Lower lobe of right lung (tissue), 2 donors: ENCODE data around the gene LACTBL1. TPM values are rescaled to one million over a fixed set of nuclear protein-coding genes. Genes with fewer than 3 reads are reported as not detected.
A peak's percentile ranks its signal among the peaks of the same experiment; 100 is the strongest.

ENCODE experiments used
- ATAC-seq, 2 donors: fragments of 200-7000 bp; cut with Tn5 transposase; one replicate each; pipeline ENCODE4 v1.9.1; 2020 to 2022; ENCODE audit warnings: mild to moderate bottlenecking in 2 of 2, moderate library complexity in 2 of 2
- DNase-seq: peaks from one replicate; pipeline ENCODE4 v3.0.0-alpha.2; 2020
- H3K27ac ChIP-seq: fragments of 200-600 bp; one replicate; pipeline ENCODE4 v1.8.0; 2022
- H3K27me3 ChIP-seq: fragments of 200-600 bp; one replicate; pipeline ENCODE4 v1.8.0; 2022; ENCODE audit warnings: low read depth
- H3K36me3 ChIP-seq: fragments of 200-600 bp; one replicate; pipeline ENCODE4 v1.8.0; 2022; ENCODE audit warnings: mild to moderate bottlenecking
- H3K4me1 ChIP-seq: fragments of 200-600 bp; one replicate; pipeline ENCODE4 v1.8.0; 2022
- H3K4me3 ChIP-seq: fragments of 200-600 bp; one replicate; pipeline ENCODE4 v1.8.0; 2022; ENCODE audit warnings: mild to moderate bottlenecking
- H3K9me3 ChIP-seq: fragments of 200-600 bp; one replicate; pipeline ENCODE4 v1.8.0; 2022
- intact Hi-C: fragments of 100-400 bp; cut with DNase I; formaldehyde crosslinking; loops from one replicate; pipeline ENCODE4 v1.11.0; 2022
- total RNA-seq: library from RNA; stranded (reverse); fragmentation: NEBNext Ultra II Directional; extraction: Animal tissue kit (Norgen Biotek cat#: 25700); gene quantifications from one replicate; pipeline ENCODE4 v1.2.1, GENCODE V29; 2021
- TF ChIP-seq, protein P1 (sequence below): fragments of 200-600 bp; IDR thresholded peaks from one replicate; pipeline ENCODE4 v1.8.0; 2022; ENCODE audit warnings: antibody characterized with exemption, mild to moderate bottlenecking
- donor health status: DM: no; HTN: yes; CAD: no; lungs with severe emphysema.

LACTBL1 gene
- total RNA-seq, 1 donor from 2014 or later: not detected

DNA sequence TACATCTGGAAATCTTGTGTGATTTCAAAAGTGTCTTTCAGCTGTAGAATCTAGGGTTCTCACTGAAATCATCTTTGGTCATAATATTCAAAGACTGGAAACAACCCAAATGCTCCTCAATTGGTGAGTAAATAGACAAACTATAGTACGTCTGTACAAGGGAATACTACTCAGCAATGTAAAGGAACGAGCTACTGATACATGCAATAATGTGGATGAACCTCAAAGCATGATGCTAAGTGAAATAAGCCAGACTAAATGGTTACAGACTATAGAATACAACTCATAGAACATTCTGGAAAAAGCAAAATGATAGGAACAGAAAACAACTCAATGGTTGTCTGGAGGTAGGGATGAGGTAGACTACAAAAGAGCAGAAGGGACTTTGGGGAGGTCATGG is 2.6 kb downstream of the LACTBL1 start:
- Histone ChIP-seq H3K4me3 (no peak overlapping the region), H3K4me1 (no peaks in the 10 kb centered on the region), H3K36me3 (no peaks in the 10 kb centered on the region), H3K9me3 (no peaks in the 10 kb centered on the region), H3K27me3 (peaks cover 12% of the 10 kb centered on the region), H3K27ac (no peak overlapping the region)
- no peak for DNase-seq
- intact Hi-C loops: no loop called here
- no peak for ATAC-seq
- TF ChIP-seq, protein P1, sequence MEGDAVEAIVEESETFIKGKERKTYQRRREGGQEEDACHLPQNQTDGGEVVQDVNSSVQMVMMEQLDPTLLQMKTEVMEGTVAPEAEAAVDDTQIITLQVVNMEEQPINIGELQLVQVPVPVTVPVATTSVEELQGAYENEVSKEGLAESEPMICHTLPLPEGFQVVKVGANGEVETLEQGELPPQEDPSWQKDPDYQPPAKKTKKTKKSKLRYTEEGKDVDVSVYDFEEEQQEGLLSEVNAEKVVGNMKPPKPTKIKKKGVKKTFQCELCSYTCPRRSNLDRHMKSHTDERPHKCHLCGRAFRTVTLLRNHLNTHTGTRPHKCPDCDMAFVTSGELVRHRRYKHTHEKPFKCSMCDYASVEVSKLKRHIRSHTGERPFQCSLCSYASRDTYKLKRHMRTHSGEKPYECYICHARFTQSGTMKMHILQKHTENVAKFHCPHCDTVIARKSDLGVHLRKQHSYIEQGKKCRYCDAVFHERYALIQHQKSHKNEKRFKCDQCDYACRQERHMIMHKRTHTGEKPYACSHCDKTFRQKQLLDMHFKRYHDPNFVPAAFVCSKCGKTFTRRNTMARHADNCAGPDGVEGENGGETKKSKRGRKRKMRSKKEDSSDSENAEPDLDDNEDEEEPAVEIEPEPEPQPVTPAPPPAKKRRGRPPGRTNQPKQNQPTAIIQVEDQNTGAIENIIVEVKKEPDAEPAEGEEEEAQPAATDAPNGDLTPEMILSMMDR: no peak

DNA sequence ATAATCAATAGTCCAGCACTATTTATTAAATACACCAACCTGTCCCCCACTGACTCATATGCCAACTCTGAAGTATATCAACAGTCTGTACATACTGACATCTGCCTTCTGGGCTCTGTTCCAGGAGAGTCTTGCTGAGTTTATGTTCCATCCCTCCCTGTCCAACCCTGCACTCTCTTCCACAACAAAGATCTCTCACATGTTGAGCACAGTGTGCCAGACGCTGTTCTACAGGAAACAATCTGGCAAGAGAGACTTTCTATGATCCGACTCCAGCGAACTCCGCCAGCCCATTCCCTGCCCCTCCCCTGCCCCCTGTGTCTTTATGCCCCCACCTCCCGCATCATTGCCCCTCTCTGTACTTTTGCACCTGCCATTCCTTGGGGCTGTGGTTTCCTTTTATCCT is 3.4 kb downstream of the LACTBL1 start:
- no peak overlapping the region for H3K4me3 ChIP-seq
- H3K36me3 ChIP-seq: no peaks in the 10 kb centered on the region
- no peak for DNase-seq
- ATAC-seq: peak in 1 of 2 donors; percentile 18
- TF ChIP-seq, protein P1: no peak
- no peak overlapping the region for H3K27ac ChIP-seq
- no peaks in the 10 kb centered on the region for H3K4me1 ChIP-seq
- no peaks in the 10 kb centered on the region for H3K9me3 ChIP-seq
- peaks cover 12% of the 10 kb centered on the region for H3K27me3 ChIP-seq
- intact Hi-C loops: no loop called here

DNA sequence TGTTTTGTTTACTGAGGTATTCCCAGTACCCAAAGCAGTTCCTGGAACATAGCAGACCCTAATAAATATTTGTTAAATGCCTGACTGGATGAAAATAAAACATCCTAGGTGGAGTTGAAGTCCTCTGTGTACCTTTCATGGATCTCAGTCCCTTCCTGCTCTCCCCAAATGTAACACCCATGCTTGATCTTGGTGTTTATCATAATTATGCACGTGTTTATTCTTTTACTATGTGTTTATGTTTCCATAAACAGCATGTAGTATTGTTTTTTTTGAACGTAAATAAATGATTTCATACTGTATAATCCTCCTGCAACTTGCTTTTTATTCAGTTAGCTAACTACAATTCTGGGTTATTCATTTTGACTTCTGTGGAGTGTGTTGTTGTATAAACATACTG is 4.8 kb downstream of the LACTBL1 start:
- H3K4me1 ChIP-seq: no peaks in the 10 kb centered on the region
- no peaks in the 10 kb centered on the region for H3K9me3 ChIP-seq
- H3K4me3 ChIP-seq: no peak overlapping the region
- TF ChIP-seq, protein P1: no peak
- H3K27ac ChIP-seq: no peak overlapping the region
- no peaks in the 10 kb centered on the region for H3K36me3 ChIP-seq
- H3K27me3 ChIP-seq: peaks cover 16% of the 10 kb centered on the region
- ATAC-seq (no peak), DNase-seq (no peak)
- intact Hi-C loops: no loop called here

DNA sequence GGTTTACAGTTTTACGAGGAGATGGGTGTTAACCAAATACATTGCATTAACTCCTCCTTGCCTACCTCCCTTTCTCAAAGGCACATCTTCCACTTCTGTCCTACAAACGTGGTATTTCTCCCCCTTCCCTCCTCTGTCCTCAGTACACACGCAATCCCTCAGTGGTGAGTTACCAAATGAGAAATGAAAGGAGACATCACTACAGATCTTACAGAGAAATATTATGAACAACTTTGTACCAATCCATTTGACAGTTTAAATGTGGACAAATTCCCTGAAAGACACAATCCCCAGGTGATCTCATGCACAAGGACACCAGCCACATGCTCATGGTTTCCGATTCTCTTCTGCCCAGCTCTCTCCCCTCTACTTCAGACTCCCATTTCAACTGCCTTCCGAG is 6.4 kb downstream of the LACTBL1 start:
- H3K36me3 ChIP-seq: no peaks in the 10 kb centered on the region
- H3K9me3 ChIP-seq: no peaks in the 10 kb centered on the region
- intact Hi-C loops: no loop called here
- DNase-seq: no peak
- H3K4me1 ChIP-seq: no peaks in the 10 kb centered on the region
- peaks cover 10% of the 10 kb centered on the region for H3K27me3 ChIP-seq
- ATAC-seq: no peak
- TF ChIP-seq, protein P1: no peak
- H3K27ac ChIP-seq: no peak overlapping the region
- H3K4me3 ChIP-seq: no peak overlapping the region

DNA sequence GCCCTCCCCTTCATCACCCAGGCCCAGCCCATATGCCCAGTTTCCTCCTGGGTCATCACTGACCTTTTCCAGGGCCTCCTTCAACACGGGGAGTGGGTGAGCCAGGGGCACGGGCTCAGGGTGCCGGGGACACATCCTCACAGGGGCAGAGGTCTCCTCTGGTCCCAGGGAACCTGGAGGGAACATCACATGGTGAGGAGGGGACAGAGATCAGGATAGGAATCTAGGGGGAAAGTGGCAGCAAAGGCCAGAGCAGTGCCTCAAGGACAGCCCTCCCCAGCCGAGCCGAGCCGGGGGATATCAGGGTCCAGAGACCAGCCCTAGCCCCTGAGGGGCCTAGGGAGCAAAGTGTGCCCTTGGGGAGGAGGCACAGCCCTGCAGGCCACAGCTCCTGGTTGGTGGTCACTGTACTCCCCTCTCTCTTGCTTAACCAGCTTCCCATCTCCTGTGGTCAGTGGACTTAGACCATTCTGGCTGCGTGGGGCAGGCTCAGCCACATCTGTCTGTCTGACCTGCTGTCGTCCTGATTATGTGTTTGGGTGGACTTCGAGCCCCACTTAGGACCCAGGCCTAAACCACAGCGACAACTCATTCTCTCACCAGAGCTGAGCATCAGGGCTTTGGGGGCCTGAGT is 9.5 kb downstream of the LACTBL1 start:
- ATAC-seq (no peak), DNase-seq (no peak)
- Histone ChIP-seq H3K9me3 (no peaks in the 10 kb centered on the region), H3K36me3 (no peaks in the 10 kb centered on the region), H3K4me1 (no peaks in the 10 kb centered on the region), H3K27me3 (peaks cover 7% of the 10 kb centered on the region), H3K27ac (no peak overlapping the region), H3K4me3 (no peak overlapping the region)
- intact Hi-C loops: no loop called here
- TF ChIP-seq, protein P1: no peak
